ENCODE measurements around the gene LRMDA.

DNA sequence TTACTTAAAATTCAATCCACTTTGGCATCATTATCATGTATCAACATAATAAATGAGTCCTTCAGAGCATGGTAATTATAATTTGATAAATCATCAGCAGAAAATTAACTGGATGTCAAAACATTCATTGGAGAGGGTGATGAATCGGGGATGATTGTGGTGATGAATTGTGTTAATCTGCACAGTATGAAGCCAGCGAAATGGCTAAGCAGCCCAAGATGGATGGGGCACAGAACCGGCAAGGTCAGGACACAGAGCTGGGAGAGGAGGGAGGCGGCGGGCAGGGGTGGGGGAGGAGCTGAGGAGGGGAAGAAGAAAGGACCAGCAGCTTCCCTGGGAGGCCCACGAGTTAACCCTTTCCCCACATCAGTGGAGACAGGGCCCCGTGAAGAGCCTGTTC lies 536.1 kb downstream of the LRMDA start:
- TF ChIP-seq, protein P1, sequence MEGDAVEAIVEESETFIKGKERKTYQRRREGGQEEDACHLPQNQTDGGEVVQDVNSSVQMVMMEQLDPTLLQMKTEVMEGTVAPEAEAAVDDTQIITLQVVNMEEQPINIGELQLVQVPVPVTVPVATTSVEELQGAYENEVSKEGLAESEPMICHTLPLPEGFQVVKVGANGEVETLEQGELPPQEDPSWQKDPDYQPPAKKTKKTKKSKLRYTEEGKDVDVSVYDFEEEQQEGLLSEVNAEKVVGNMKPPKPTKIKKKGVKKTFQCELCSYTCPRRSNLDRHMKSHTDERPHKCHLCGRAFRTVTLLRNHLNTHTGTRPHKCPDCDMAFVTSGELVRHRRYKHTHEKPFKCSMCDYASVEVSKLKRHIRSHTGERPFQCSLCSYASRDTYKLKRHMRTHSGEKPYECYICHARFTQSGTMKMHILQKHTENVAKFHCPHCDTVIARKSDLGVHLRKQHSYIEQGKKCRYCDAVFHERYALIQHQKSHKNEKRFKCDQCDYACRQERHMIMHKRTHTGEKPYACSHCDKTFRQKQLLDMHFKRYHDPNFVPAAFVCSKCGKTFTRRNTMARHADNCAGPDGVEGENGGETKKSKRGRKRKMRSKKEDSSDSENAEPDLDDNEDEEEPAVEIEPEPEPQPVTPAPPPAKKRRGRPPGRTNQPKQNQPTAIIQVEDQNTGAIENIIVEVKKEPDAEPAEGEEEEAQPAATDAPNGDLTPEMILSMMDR (IDR thresholded peaks at IDR 0.05; ENCODE audit: extremely low read depth in 1 of 2, insufficient read depth in 1 of 2, low read depth in 1 of 2, low read length in 2 of 2) = no peak
- TF ChIP-seq POLR2AphosphoS5 (IDR thresholded peaks at IDR 0.05; ENCODE audit: insufficient read depth, low read depth, low read length) (no peak), MAX (IDR thresholded peaks at IDR 0.05; ENCODE audit: insufficient read depth, insufficient read length) (no peak)
